ENCODE results near the gene PPP2R2C.

Gene PPP2R2C

DNA sequence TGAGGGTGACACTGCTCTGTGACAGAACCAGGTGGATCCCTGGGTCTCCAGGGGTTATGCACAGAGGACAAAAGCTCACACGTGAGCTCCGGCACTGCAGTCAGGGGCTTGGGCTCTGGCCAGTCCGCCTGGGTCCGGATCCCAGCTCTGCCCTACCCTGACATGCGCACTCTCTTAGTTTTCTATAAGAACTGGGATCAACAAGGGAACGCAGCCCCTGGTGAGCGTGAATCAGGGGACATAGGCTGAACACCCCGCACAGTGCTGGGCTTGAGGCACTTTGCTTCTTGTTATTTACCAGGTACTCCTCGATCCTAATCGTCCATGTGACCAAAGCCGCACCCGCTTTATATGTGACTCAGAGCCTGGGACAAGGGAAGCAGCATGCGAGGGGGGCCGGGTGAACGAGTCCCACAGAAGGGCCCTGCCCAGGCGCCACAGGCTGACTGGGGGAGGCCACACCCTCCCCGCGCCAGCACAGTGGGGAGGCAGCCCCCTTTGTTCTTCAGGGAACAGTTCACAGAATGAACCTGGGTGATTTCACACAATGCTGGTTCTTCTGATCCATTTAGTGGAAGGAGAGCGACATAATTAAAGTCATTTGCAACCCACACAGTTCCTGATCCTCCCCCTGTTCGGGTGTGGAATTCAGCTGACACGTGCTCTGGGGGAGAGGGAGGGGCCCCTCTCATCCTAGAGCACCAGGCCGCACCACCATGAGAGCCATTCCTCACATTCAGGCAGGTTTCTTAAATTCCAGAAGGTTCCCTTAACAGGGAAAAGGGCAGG is 147.2 kb downstream of the PPP2R2C start:
- no peak for DNase-seq

DNA sequence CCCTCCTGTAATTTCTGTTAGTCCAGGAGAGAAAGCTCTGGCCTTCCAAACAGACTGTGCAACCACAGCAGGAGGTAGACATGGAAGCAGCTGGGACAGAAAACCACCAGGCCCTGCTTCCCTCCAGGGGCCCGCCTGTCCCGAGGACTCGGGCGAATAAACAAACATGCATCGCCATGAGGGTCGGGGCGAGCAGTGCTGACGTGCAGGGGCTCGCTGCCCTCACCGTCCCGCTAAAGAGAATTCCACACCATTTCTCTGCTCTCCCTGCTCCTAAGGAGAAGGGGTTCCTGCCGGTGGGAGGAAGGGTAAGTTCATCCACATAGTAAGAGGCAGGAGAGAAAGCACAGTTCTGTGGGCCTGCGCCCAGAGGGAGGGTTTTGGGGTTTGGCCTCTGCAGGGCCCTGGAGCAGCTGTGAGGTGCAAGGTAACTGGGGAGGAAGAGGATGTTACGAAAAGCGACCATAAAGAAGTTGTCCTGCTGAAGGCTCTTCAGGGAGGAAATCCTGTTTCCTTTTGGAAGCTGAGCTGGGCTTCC is 147.9 kb downstream of the PPP2R2C start:
- no peak for DNase-seq

DNA sequence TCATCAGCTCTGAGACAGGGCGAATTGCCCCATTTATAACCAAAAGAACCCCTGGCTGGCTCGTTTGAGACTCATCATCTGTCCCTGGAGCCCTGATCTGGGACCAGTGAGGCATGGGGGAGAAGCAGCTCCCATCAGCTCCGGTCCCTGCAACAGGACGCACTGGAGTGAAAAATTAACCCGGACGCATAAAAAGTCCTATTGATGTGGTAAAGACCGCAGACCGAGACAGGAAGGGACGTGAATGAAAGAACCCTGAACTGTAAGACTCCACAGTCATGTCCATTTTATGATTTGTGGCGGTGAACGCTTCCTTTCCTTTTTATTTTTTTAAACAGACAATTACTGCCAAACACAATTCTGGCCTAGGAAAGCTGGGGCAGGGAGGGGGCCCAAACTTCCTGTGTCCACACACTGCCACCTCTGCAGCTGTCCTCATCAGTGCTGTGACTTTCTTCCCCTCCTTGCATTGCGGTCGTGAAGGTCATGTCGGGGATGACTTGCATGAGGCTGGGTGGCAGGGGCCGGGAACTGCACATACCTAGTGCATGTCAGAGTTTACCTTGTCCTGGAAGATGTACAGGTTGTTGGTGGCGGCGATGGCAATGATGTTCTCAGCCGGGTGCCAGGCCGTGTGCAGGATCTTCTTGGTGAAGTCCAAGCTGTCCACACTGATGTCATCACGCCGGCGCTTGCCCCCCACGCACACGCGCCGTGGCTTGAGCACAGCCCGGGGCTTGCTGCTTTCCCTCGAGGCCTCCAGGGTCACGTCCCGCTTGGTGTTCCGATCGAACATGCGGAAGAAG is 149.4 kb downstream of the PPP2R2C start:
- no peak for DNase-seq

DNA sequence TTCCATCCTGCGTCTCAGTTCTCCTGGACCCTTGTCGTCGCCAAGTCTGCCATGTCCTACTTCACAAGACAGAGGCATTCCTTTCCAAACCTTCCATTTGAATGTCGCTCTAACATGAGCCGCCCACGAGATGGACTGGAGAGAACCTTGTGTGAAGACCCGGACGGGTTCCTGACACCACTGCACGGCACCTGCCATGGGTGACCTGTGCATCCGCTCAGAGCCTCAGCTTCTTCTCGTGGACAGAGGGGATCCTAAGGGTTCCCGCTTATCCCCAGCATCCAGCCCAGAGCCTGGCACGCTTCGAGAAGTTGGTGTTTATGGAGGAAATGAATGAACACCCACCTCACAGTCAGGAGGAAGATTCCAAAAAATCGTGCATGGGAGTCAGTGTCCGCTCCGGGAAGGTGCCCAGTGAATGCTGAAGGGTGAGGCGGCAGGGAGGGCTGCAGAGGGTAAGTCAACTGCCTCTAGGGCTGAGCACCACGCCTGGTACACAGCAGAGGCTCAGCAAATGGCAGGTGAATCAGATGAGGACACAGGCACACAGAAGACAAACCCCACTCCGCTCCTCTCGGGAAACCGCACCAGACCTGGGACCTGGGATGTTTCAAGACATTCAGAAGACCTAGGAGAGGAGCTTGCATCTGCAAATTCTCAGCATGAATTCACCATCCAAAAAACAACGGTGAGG is 150.2 kb downstream of the PPP2R2C start:
- DNase-seq = no peak

DNA sequence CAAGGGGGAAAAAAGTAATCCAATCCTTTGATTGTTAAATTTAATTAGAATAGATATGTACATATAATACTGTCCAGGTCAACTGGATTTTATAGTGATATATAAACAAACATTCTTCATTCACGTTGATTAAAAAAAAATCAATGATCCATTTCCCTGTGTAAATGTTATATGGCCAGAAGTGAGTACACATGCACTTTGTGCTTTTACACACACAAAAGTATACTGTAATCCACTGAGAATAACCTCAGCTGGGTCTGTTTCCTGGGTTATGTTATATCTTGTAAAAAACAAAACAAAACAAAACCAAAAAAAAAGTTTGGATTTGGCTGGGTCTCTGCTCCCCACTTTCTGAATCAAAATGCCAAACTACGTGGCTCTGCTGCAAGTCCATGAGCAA is 151.1 kb downstream of the PPP2R2C start:
- DNase-seq = no peak

DNA sequence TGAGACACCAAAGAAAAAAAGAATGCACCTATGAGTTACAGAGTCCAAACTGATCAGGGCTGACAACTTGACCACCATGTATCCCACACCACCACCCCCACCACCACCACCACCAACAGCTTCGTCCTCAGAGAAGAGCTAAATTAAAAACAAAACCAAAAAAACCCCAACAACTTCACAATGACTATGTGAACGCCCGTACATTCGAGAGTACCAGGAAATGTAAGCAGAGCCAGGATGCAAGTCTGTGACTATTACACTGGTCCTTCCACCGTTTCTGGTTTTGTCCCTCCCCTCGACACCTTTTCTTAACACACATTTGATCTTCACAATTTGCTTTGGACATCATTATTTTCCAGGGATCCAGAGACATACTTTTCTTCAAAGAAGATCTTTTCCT is 151.8 kb downstream of the PPP2R2C start:
- no peak for DNase-seq

DNA sequence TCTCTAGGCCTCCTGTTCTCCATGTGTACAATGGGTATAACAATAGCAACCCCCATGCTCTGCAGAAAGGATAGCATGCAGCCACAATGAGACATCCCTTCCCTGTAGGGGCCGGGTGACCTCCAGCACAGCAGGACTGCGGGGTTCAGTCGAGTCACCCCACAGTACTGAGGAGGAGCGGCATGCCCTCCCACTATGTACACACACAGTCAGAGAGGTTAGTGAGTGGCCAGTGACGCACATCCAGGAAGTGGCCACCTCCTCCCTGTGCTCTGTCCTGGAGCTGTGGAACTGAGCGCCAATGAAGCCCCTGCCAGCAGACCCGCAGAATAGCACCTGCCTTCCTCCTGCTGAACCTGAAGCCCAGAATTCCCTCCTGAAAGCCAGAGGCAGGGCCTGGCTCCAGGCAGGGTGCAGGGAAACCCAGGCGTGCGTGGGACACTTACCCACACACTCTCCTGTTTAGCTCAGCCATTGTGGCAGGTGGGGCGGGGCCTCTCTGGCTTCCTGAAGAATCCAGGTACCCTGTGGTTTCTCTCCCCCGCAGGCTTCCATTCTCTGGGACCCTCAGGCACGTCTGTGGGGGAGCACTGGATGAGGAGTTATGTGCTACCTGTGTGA is 152.8 kb downstream of the PPP2R2C start:
- no peak for DNase-seq

DNA sequence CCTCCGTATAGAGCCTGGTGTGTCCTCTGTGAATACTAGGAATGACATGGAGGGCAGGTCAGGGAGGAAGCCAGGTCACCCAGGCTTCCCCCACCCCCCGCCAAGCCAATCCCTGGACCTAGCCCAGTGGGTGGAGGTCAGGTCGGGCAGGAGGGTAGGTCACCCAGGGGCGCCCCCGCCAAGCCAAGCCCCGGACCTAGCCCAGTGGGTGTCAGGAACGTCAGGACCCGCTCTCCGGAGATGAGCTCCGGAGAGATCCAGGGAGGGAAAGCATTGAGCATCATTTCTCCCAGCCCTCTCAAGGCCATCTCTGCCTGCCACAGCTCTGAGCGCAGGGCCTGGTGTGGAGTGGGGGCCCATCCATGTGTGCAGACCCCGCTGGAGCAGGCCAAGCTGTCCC is 154.2 kb downstream of the PPP2R2C start:
- DNase-seq = no peak

DNA sequence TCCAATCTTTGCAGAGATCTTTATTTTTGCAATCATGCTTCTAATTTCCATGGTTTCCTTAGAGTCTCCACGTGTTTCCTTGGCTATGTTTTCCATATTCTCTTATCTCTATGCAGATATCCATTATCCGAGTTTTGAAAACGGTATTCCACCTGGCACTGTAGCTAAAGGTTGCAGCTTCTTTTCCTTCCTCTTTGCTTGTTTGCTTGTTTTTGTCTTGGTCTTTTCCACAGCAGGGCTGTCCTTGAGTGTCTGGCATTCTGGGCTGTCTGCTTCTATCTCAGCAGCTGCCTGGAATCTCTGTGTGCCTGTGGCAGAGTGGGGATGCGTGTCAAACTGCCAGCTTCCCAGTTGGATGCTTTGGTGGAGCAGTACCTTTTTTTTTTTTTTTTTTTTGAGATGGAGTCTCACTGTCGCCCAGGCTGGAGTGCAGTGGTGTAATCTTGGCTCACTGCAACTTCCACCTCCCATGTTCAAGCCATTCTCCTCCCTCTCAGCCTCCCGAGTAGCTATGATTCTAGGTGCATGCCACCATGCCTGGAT is 155.9 kb downstream of the PPP2R2C start:
- no peak for DNase-seq

DNA sequence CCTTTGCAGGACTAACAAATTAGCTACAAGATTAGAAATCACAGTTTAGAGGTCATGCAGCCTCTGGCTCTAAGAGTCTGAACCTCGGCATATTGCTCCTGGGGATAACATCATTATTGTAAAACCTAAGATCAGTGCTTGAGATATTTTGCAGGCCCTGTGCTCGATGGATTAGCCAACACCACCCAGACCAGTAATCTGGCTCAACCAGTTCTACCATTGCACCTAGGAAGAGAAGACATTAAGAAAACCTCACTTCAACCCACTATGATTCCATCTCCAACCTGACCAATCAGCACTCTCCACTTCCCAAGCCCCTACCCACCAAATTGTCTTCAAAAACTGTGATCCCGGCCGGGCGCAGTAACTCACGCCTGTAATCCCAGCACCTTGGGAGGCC is 159.2 kb downstream of the PPP2R2C start:
- DNase-seq = no peak

DNA sequence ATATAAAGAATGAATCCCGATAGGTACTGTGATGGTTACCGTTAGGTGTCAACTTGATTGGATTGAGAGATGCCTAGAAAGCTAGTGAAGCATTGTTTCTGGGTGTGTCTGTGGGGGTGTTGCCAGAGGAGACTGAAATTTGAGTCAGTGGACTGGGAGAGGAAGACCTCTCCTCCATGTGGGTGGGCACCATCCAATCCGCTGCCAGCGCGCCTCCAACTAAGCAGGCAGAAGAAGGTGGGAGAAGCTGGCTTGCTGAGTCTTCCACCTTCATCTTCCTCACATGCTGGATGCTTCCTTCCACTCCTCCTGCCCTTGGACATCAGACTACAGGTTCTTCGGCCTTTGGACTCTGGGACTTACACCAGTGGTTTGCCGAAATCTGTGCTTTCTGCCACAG is 162.6 kb downstream of the PPP2R2C start:
- no peak for DNase-seq

DNA sequence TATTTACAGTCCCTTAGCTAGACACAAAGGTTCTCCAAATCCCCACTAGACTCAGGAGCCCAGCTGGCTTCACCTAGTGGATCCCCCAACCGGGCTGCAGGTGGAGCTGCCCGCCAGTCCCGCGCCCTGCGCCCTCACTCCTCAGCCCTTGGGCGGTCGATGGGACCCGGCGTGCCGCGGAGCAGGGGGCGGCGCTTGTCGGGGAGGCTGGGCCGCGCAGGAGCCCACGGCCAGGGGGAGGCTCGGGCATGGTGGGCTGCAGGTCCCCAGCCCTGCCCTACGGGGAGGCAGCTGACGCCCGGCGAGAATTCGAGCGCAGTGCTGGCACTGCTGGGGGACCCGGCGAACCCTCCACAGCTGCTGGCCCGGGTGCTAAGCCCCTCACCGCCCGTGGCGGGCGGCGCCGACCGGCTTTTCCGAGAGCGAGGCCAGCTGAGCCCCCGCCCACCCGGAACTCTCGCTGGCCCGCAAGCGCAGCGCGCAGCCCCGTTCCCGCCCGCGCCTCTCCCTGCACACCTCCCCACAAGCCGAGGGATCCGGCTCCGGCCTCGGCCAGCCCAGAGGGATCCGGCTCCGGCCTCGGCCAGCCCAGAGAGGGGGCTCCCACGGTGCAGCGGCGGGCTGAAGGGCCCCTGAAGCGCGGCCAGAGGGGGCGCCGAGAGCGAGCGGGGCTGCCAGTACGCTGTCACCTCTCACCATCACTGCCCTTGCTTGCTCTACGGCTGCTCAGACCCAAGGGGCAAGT is 163.3 kb downstream of the PPP2R2C start:
- DNase-seq = no peak

DNA sequence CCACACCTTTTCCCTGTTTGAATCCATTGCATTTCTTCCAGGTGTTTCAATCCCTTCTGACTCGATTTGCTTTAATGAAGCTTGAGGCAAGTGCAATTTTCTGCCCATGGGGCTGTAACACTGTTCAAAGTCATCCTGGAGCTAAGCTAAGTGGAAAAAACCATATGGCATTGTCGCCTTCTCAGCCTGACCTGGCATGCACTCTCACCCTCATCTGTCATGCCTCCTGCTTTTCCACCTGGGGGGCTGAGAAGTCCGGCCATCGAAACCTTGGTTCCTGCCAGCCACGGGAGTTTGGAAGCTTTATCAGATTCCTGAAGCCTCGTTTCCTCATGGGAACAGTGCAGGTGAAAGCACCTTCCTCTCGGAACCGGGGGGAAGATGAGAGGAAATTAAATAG is 164.5 kb downstream of the PPP2R2C start:
- no peak for DNase-seq

DNA sequence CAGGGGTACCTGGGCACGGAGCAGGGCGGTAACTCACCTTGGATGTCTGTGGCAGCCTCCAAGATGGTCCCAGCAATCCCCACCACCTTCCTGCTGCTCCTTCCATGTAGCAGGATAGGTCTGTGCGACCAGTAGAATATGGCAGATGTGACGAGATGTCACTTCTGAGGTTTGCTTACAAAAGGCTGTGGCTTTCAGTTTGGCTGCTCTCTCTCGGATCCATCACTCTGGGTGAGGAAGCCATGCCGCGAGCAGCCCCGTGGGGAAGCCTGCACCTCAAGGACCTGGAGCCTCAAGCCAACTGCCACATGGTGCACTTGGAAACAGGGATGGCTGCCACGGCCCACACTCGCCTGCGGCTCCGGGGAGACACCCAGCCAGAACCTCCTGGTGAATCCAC is 165.2 kb downstream of the PPP2R2C start:
- no peak for DNase-seq

DNA sequence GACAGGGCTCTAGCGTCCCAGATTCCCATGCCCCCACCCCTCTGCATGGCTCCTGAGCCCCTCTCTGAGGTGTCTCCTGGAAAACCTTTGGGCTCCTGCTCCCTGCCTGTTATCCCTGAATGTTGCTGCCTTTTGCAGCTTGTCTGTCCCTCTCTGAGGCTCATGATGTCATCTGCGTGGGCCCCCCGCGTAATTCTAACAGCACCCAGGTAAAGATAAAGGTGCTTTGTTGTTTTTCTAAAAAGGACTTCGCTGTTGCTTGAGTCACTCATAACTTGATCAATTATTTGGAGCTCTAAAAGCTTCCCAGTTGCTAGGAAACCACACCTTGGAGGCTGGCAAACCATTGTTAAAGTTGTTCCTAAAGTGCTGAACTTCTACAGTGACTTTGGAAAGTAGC is 166.1 kb downstream of the PPP2R2C start:
- no peak for DNase-seq

DNA sequence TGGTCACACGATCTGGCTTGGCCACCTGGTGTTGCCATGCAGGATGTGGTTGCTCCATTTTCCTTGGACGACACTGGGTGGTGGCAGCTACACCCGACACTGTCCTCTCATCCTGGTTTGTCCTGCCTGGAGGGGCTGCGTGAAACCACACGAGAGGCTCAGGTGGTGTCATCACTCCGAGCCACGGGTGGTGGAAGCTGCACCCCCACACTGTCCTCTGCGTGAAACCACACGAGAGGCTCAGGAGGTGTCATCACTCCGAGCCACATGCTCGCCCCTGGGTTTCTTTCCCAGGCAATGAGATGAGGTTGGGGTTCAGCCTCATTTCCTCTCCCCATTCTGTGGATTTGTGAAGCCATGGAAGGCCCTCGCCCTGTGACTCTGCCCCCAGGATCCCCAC is 168.5 kb downstream of the PPP2R2C start:
- DNase-seq = no peak

DNA sequence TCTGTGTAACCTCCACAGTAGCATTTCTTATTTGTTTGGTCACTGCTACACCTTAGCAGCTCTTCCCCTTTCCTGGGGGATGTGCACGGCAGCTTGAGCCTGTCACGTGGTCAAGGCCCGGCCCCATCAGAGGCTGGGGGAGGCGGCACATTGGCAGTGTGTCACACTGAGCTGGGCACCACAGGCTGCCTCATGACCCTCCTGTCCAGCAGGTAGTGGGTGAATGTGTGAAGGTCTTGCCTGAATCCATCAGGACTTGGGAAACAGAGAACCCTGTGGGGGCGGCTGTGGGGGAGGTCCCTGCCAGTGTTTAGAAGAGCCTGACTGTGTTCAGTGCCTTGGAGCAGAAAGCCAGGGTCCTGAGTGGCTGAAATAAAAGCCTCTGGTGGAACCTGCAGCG is 169.5 kb downstream of the PPP2R2C start:
- DNase-seq = no peak

DNA sequence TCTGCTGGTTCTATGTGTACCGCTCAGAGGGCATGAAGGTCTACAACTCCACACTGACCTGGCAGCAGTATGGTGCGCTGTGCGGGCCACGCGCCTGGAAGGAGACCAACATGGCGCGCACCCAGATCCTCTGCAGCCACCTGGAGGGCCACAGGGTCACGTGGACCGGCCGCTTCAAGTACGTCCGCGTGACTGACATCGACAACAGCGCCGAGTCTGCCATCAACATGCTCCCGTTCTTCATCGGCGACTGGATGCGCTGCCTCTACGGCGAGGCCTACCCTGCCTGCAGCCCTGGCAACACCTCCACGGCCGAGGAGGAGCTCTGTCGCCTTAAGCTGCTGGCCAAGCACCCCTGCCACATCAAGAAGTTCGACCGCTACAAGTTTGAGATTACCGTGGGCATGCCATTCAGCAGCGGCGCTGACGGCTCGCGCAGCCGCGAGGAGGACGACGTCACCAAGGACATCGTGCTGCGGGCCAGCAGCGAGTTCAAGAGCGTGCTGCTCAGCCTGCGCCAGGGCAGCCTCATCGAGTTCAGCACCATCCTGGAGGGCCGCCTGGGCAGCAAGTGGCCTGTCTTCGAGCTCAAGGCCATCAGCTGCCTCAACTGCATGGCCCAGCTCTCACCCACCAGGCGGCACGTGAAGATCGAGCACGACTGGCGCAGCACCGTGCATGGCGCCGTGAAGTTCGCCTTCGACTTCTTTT is 170.5 kb downstream of the PPP2R2C start:
- no peak for DNase-seq

DNA sequence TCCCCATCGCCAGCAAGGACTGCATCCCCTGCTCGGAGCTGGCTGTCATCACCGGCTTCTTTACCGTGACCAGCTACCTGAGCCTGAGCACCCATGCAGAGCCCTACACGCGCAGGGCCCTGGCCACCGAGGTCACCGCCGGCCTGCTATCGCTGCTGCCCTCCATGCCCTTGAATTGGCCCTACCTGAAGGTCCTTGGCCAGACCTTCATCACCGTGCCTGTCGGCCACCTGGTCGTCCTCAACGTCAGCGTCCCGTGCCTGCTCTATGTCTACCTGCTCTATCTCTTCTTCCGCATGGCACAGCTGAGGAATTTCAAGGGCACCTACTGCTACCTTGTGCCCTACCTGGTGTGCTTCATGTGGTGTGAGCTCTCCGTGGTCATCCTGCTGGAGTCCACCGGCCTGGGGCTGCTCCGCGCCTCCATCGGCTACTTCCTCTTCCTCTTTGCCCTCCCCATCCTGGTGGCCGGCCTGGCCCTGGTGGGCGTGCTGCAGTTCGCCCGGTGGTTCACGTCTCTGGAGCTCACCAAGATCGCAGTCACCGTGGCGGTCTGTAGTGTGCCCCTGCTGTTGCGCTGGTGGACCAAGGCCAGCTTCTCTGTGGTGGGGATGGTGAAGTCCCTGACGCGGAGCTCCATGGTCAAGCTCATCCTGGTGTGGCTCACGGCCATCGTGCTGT is 171.2 kb downstream of the PPP2R2C start:
- no peak for DNase-seq

DNA sequence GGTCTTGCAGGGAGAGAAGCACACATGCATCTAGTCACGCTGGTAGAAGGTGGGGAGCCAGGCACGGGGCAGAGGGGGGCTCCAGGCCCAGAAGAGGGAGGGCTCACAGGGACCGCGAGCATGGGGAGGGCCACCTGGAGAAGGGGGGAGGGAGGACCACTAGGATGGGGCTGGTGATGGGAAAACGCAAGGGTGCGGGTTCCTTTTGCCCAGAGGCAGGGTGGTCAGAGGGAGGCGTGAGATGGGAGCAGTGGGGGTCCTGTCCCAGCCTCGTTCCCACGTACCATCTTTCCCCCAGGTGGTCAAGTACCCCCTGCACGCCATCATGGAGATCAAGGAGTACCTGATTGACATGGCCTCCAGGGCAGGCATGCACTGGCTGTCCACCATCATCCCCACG is 172.1 kb downstream of the PPP2R2C start:
- no peak for DNase-seq

DNA sequence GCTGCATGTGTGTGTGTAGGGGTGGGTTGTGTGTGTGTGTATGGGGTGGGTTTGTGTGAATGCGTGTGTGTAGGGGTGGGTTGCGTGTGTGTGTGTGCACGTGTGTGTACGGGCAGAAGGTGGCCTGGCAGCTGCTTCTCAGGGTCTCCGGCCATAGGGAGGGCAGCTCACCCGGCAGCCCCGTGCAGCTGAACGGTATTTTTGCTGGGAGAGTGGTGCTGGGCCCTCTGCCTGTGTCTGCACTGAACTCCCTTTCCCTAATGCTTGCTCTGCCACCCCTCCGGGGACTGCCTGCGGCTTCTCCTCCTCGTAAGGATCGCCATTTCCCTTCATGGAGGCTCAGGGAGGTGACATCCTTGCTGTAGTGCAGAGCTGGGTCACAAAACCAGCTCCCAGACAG is 172.5 kb downstream of the PPP2R2C start:
- no peak for DNase-seq

All from NCI-H226 (cell line).